ENCODE results near the gene BLTP3A. TPM values are rescaled to one million over a fixed set of nuclear protein-coding genes. Genes with fewer than 3 reads are reported as not detected.

Gene BLTP3A
- total and polyA plus RNA-seq, 4 donors: 3.1 to 14.7 (median 9.6) TPM

DNA sequence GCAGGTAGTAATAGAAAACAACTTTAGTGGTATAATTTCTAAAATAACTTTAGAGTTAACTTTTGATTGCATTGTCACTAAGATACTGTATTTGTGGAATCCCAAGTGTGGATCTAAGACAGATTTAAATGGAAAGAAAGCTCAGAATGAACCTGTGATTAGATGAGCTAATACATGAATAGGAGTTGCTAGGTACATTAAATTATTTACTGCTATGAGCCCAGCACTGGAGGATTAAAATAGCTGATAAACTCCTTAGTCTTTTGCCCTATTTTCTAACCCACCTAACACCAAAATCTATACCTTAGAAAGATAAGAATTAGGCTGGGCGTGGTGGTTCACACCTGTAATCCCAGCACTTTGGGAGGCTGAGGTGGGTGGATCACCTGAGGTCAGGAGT, 23.7 kb upstream of the BLTP3A start:
- Histone ChIP-seq H3K27me3 (ENCODE audit: control insufficient read depth in 3 of 3, insufficient read depth in 3 of 3, low read length in 2 of 3) (no peaks in the 10 kb centered on the region), H3K36me3 (ENCODE audit: control insufficient read depth in 4 of 4, insufficient read depth in 4 of 4, low read length in 4 of 4) (peaks cover 3 to 41% (median 34%) of the 10 kb centered on the region in 4 donors), H3K9ac (ENCODE audit: insufficient read depth in 1 of 2, low read length in 2 of 2) (no peak overlapping the region), H3K4me1 (ENCODE audit: control insufficient read depth in 5 of 5, insufficient read depth in 5 of 5, low read length in 5 of 5) (no peaks in the 10 kb centered on the region), H3K4me3 (no peak overlapping the region), H3K27ac (ENCODE audit: low read depth in 1 of 2, low read length in 1 of 2) (no peak overlapping the region), H3K9me3 (ENCODE audit: control insufficient read depth in 4 of 4, insufficient read depth in 3 of 4, low read length in 3 of 4) (no peaks in the 10 kb centered on the region)
- WGBS, 2 donors: 95 to 100% methylated on average over 1 of the region's 1 CpG
- DNase-seq (no peak), ATAC-seq (ENCODE audit: insufficient read depth, low FRiP score) (no peak)
- TF ChIP-seq, protein P1, sequence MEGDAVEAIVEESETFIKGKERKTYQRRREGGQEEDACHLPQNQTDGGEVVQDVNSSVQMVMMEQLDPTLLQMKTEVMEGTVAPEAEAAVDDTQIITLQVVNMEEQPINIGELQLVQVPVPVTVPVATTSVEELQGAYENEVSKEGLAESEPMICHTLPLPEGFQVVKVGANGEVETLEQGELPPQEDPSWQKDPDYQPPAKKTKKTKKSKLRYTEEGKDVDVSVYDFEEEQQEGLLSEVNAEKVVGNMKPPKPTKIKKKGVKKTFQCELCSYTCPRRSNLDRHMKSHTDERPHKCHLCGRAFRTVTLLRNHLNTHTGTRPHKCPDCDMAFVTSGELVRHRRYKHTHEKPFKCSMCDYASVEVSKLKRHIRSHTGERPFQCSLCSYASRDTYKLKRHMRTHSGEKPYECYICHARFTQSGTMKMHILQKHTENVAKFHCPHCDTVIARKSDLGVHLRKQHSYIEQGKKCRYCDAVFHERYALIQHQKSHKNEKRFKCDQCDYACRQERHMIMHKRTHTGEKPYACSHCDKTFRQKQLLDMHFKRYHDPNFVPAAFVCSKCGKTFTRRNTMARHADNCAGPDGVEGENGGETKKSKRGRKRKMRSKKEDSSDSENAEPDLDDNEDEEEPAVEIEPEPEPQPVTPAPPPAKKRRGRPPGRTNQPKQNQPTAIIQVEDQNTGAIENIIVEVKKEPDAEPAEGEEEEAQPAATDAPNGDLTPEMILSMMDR (IDR thresholded peaks at IDR 0.05; ENCODE audit: control extremely low read depth, extremely low read depth): no peak

DNA sequence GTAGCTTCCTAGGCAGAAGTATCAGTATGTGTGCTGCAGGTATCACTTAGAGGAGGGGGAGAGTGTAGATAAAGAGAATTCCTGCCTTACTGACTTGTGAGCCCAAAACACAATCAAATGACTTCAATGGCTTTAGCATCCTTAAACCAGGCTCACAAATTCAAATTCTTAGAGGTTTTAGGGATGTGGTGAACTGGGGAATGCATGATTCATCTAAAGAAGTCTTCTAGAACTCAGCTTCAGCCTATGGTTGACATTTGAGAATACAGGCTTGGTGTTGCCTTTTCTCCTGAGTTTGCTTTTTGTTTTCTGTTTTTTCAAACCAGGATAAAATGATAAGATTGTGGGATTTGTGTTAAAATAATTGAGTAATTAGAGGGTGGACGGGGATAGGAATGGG, 20.2 kb upstream of the BLTP3A start:
- no peak overlapping the region for H3K4me3 ChIP-seq
- no peak overlapping the region for H3K27ac ChIP-seq (ENCODE audit: low read depth in 1 of 2, low read length in 1 of 2)
- 84 to 95% methylated on average over 1 of the region's 1 CpG for WGBS, 2 donors
- TF ChIP-seq, protein P1 (IDR thresholded peaks at IDR 0.05; ENCODE audit: control extremely low read depth, extremely low read depth): no peak
- ATAC-seq (ENCODE audit: insufficient read depth, low FRiP score) (no peak), DNase-seq (no peak)
- no peaks in the 10 kb centered on the region for H3K4me1 ChIP-seq (ENCODE audit: control insufficient read depth in 5 of 5, insufficient read depth in 5 of 5, low read length in 5 of 5)
- no peaks in the 10 kb centered on the region for H3K9me3 ChIP-seq (ENCODE audit: control insufficient read depth in 4 of 4, insufficient read depth in 3 of 4, low read length in 3 of 4)
- peaks cover 5 to 40% (median 29%) of the 10 kb centered on the region in 4 donors for H3K36me3 ChIP-seq (ENCODE audit: control insufficient read depth in 4 of 4, insufficient read depth in 4 of 4, low read length in 4 of 4)
- no peaks in the 10 kb centered on the region for H3K27me3 ChIP-seq (ENCODE audit: control insufficient read depth in 3 of 3, insufficient read depth in 3 of 3, low read length in 2 of 3)
- no peak overlapping the region for H3K9ac ChIP-seq (ENCODE audit: insufficient read depth in 1 of 2, low read length in 2 of 2)

DNA sequence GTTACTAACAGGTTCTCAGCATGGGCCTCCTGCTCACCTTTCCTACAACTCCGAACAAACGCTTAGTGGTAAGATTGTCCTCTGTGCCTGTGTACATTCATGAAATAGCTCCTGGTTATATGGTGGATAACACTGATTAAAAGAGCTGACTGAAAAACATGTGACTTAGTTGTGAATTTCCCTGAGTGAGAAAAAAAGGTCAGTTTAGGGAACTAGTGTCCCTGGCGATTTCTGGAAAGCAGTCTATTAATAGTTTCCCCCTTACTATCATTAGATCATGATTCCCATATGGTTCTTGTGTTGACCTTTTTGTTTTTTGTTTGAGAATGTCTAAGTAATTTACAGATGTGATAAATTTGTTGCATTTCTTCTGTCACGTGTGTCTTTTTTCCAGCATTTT, 18.9 kb upstream of the BLTP3A start:
- H3K36me3 ChIP-seq (ENCODE audit: control insufficient read depth in 4 of 4, insufficient read depth in 4 of 4, low read length in 4 of 4): peaks cover 5 to 34% (median 27%) of the 10 kb centered on the region in 4 donors
- ATAC-seq (ENCODE audit: insufficient read depth, low FRiP score) (no peak), DNase-seq (no peak)
- no peaks in the 10 kb centered on the region for H3K4me1 ChIP-seq (ENCODE audit: control insufficient read depth in 5 of 5, insufficient read depth in 5 of 5, low read length in 5 of 5)
- no peaks in the 10 kb centered on the region for H3K9me3 ChIP-seq (ENCODE audit: control insufficient read depth in 4 of 4, insufficient read depth in 3 of 4, low read length in 3 of 4)
- TF ChIP-seq, protein P1 (IDR thresholded peaks at IDR 0.05; ENCODE audit: control extremely low read depth, extremely low read depth): no peak
- H3K9ac ChIP-seq (ENCODE audit: insufficient read depth in 1 of 2, low read length in 2 of 2): no peak overlapping the region
- 86 to 90% methylated on average over 4 of the region's 4 CpGs for WGBS, 2 donors
- H3K4me3 ChIP-seq: no peak overlapping the region
- H3K27me3 ChIP-seq (ENCODE audit: control insufficient read depth in 3 of 3, insufficient read depth in 3 of 3, low read length in 2 of 3): no peaks in the 10 kb centered on the region
- peak overlapping the region in 1 of 2 donors; percentile 21 for H3K27ac ChIP-seq (ENCODE audit: low read depth in 1 of 2, low read length in 1 of 2)

DNA sequence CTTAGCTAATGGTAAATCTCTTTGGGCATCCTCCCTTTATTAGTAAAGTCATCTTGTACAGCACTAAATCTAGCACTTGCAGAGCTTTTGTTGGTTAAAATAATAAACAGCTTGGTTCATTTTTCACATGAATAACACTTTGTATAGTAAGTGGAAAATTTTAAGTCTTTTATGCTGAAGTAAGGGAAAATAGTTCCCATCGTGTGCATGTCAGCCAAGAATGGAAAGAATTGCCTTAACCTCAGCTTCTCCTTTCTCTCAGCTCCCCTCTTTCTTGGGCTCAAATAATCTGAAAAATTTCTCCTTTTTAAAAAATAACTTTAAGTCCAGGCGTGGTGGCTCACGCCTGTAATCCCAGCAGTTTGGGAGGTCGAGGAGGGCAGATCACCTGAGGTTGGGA, 18.0 kb upstream of the BLTP3A start:
- DNase-seq (peak in 1 of 3 donors; percentile 2), ATAC-seq (ENCODE audit: insufficient read depth, low FRiP score) (no peak)
- no peak overlapping the region for H3K4me3 ChIP-seq
- 81 to 82% methylated on average over 4 of the region's 4 CpGs for WGBS, 2 donors
- no peaks in the 10 kb centered on the region for H3K27me3 ChIP-seq (ENCODE audit: control insufficient read depth in 3 of 3, insufficient read depth in 3 of 3, low read length in 2 of 3)
- H3K4me1 ChIP-seq (ENCODE audit: control insufficient read depth in 5 of 5, insufficient read depth in 5 of 5, low read length in 5 of 5): no peaks in the 10 kb centered on the region
- peaks cover 5 to 33% (median 23%) of the 10 kb centered on the region in 4 donors for H3K36me3 ChIP-seq (ENCODE audit: control insufficient read depth in 4 of 4, insufficient read depth in 4 of 4, low read length in 4 of 4)
- no peak overlapping the region for H3K9ac ChIP-seq (ENCODE audit: insufficient read depth in 1 of 2, low read length in 2 of 2)
- H3K9me3 ChIP-seq (ENCODE audit: control insufficient read depth in 4 of 4, insufficient read depth in 3 of 4, low read length in 3 of 4): no peaks in the 10 kb centered on the region
- TF ChIP-seq, protein P1 (IDR thresholded peaks at IDR 0.05; ENCODE audit: control extremely low read depth, extremely low read depth): no peak
- no peak overlapping the region for H3K27ac ChIP-seq (ENCODE audit: low read depth in 1 of 2, low read length in 1 of 2)
